GM18517 (cell line): ENCODE data around the gene ATRN.

Source experiments
- ATAC-seq: cut with Tn5 transposase; IDR thresholded peaks from one replicate; pipeline ENCODE4 v1.9.1; 2021; ENCODE audit warnings: mild to moderate bottlenecking, moderate library complexity; ENCODE audit not compliant: unreplicated experiment

The ATRN gene

GRCh38 chr20:3654326-3655130, 183.7 kb downstream of the ATRN start:
- ATAC-seq: no peak

GRCh38 chr20:3655131-3655405, 184.2 kb downstream of the ATRN start:
- ATAC-seq: no peak

GRCh38 chr20:3658019-3658715, 187.3 kb downstream of the ATRN start:
- no peak for ATAC-seq

- peak; percentile 91 for ATAC-seq
Measured at GRCh38 chr20:3658716-3659491, 188.1 kb downstream of the ATRN start.

- ATAC-seq: no peak
Measured at GRCh38 chr20:3659492-3660261, 188.9 kb downstream of the ATRN start.

- ATAC-seq: no peak
Measured at GRCh38 chr20:3660262-3661059, 189.6 kb downstream of the ATRN start.

- ATAC-seq: no peak
Measured at GRCh38 chr20:3661060-3661813, 190.4 kb downstream of the ATRN start.

- no peak for ATAC-seq
Measured at GRCh38 chr20:3661814-3662665, 191.2 kb downstream of the ATRN start.

GRCh38 chr20:3663031-3663701, 192.3 kb downstream of the ATRN start, which contains the start of gene GFRA4:
Gene GFRA4, minus strand, starts transcription at chr20:3663399. Its CDS starts 0 bp downstream, at chr20:3663399.
- no peak for ATAC-seq

GRCh38 chr20:3663858-3664257, 193.0 kb downstream of the ATRN start:
- no peak for ATAC-seq

GRCh38 chr20:3667434-3668037, 196.7 kb downstream of the ATRN start:
- ATAC-seq: no peak

- ATAC-seq: no peak
Measured at GRCh38 chr20:3669710-3670367, 199.0 kb downstream of the ATRN start.

- no peak for ATAC-seq
Measured at GRCh38 chr20:3670511-3670910, 199.7 kb downstream of the ATRN start.

GRCh38 chr20:3670945-3671344, 200.1 kb downstream of the ATRN start:
- no peak for ATAC-seq

GRCh38 chr20:3671986-3672546, 201.2 kb downstream of the ATRN start:
- ATAC-seq: no peak

- no peak for ATAC-seq
Measured at GRCh38 chr20:3672547-3673171, 201.8 kb downstream of the ATRN start.
